Measurements from ENCODE around the gene CENPP. TPM values are rescaled to one million over a fixed set of nuclear protein-coding genes. Genes with fewer than 3 reads are reported as not detected.

Gene CENPP
- total RNA-seq = 0.72 and 3.2 TPM in 2 replicates

DNA sequence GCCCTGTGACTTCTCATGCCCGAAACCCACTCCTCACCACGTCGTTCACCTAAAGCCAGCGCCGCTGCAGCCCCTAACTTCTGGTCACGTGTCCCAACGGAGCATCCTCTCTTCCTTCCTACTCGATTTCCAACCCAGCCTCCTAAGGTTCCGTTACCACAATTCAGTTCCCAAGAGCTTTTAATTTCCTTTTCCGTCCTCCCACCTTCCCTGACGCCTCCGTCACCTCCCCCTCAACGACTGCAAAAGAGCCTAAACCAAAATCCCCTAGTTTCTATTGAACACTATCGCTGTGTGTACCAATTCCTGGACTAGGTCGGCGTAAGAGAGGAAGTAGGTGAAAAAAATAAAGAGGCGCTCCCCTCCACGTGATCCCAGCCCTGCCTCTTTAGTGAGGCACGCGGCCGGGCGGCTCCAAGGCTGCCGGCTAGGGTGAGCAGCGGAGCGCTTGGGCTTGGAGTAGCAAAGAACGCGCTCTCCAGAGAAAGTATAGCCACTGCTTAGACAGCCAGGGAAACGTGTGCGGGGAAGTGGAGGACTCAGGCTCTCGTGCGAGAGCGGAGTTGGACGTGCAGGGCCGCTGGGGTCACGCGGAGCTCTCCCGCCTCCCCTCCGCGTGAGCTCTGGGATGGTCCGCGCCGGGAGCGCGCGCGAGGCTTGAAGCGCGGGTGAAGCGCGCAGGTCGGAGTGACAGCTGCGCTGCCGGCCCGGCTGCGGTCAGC, at the start of gene CENPP, which contains the start of gene NOL8:
Gene CENPP (plus strand): TSS at position 685 of the 722 bp plus-strand sequence.
Gene NOL8 (minus strand): TSS at position 82 of the 722 bp plus-strand sequence. CDS start 1,189 bp downstream, outside the sequence.

DNA sequence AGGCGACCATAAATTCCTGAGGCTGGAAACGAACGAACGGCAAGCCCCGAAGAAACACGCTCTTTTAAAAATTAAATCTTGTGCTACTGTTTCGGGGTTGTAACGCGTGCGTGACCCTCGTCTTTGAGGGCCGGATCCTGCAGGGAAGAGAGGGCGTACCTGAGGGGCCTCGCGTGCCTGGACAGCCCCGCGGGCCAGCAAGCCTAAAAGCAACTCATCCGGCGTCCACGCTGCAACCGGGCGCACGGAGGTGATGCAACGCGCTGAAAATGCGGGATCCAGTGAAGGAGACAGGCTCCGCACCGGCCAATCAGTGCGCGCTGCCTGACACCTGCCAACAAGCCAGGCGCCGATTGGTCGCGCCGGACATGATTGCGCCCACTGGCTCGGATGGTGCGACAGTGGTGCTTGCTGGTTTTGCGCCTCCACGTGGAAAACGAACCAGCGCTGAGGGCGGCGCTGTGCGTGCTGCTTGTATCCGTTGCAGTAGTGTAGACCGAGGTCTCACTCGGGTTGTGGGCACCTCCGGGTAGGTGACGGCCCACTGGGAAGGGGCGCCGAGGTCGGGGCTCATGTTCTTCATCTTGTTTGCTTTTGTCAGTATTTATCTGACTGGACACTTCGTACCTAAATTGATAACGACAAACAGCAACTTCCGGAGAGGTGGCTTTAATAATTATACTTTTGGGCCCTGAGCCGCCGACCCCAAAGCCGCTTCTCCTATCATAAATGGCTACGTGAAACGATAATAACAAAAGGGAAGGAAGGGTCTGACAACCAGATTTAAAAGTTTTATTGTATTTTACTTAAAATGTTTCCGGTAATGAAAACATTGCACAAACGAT, 32.1 kb upstream of the CENPP start, which contains the start of gene IARS1:
Gene IARS1 (minus strand): TSS at position 246 of the 845 bp plus-strand sequence. CDS start 4,278 bp downstream, outside the sequence.

DNA sequence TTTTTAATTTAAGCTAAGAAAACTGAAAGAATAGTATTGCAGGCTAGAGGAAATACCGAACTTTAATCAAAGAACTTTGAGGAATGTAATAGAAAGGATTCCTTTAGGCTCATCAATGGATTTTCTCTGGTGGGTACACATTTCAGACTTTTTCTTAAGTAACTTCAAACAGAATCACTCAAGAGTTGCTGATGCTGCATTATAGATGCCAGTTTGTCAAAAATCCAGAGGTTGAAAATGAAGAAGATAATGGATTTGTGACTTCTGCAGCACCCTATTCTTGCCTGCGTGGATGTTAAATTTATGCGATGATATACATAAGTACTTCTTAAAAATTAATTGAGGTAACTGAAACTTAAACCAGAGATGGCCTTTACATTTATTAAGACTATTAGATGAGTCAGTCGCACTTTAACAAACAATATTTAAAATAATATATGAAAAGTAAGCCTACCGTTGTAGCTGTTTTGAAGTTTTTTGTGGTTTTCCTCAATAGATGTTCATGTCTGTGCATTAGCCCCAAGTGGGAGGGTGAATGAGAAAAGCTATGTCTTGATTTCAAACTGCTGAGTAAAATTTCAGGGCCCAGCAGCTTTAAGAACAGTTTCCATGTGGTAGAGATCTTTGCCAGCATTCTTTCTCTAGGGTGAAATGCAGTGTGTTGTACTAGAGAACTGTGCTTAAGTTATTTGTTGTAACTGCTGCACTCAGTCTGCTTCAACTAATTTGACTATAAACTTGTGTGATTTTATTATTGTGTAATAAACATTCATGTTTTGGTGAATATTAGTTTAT, 78.5 kb downstream of the CENPP start, which contains the start of gene OGN:
Gene OGN (minus strand): TSS at position 537 of the 795 bp plus-strand sequence. CDS start 1,171 bp downstream, outside the sequence.

DNA sequence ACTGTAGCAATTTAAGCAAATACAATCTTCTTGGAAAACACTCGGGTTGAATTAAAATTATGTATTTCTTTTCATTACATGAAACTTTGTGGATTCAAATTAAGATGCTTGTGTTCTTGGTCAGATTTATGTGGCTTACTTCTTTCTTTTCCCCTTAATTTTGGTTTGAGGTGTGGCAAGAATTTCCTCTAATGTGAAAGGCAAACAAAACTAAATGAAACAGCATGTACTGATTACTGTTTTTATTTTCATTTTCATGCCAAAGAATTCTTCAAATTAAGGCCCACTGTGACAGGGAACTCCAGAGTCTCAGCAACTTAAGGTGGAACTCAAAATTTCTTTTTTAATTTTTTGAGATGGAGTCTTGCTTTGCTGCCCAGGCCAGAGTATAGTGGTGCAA, 98.6 kb downstream of the CENPP start, which contains the start of gene OMD:
Gene OMD (minus strand): TSS at position 132 of the 400 bp plus-strand sequence. CDS start 6,913 bp downstream, outside the sequence.

DNA sequence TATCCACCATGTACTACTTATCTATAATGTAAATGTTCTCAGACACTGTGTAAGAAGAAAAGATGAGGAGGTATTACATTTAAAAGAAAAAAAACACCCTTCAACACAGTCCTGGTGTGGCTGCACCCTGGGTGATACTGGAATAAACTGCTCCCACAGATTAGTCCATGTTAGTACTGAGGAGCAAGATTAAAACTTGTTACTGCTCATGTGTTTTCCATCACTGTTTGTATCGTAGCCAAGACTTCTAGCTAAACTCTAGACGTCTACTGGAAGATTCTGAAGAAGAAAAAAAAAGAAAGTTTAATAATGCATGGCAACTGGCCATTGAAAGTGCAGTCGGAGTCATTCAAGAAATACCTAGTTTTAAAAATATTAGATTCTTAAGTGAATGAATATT, 156.6 kb downstream of the CENPP start, which contains the start of gene ASPN:
Gene ASPN (minus strand): TSS at position 178 of the 400 bp plus-strand sequence.

DNA sequence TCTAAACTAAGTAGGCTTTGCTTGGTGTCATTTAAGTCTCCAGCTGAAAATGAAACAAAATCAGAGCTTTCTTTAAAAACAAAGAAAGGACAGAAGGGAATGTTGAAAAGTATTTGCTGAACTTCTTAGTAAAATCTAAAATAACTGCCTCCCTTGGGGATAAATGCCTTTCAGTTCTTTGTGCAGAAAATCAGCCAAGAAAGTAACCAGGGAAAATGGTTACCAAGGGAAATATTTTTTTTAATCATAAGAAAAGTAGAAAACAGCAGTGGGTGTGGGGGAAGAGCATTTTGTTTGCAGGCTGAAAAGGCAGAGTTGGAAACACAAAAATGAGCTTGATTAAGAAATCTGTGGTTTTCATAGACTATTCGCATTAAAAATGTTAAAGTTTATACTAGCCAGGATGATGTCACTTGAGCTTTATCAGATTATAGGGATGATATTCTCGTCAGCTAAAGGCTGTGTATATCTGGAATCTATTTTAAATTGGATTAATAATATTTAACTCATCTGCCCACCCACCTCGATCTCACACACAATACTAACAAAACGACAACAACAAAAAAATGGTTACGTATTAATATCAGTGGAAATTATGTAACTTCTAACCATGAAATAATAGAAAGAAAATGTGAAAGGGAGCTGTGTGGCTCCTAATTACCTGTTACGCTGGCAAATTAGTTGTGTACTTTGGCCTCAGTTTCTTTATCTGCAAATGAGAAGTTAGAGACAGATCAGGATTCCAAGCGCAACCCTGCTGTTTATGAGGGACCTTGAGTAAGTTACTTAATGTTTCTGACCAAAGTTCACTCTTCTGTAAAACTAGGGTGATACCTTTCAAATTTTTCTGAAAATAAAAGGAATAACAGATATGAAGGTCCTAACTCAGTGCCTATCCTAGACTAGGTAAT, 210.4 kb downstream of the CENPP start, which contains the start of gene ECM2:
Gene ECM2 (minus strand): TSS at position 51 of the 911 bp plus-strand sequence. CDS start 13,124 bp downstream, outside the sequence.

Other genes with a start within 250 kb of the CENPP start
- 61.6 and 80.0 TPM in 2 replicates for gene SPTLC1, start 210.5 kb upstream of the CENPP start, total RNA-seq
- 63.4 and 242 TPM in 2 replicates for gene IARS1, start 32.3 kb upstream of the CENPP start, total RNA-seq
- gene NOL8, start 603 bp upstream of the CENPP start, total RNA-seq = 14.3 and 14.6 TPM in 2 replicates
- 0.08 TPM in 1 of 2 replicates, not detected in the other for gene OGN, start 78.6 kb downstream of the CENPP start, total RNA-seq
- not detected in 2 replicates for gene OMD, start 98.5 kb downstream of the CENPP start, total RNA-seq
- not detected in 2 replicates for gene ASPN, start 156.6 kb downstream of the CENPP start, total RNA-seq
- gene ECM2, start 210.0 kb downstream of the CENPP start, total RNA-seq = 0.39 and 2.2 TPM in 2 replicates

Data from epithelial cell of alveolus of lung (primary cell).